Spleen (tissue), 7 donors: ENCODE results near the gene EIF4B.

Experiments used
- CTCF ChIP-seq, 11 experiments: fragments of 200-600 bp in 7 of 11; fragments of 450-650 bp in 4 of 11; sonication (generic) in 4 of 11; IDR thresholded peaks in 8 of 11; conservative IDR thresholded peaks in 3 of 11; 1 replicate in 7 of 11; 2 replicates in 4 of 11; pipeline versions ENCODE4 v1.4.0 to v1.8.0; 2016 to 2021; ENCODE audit warnings: antibody characterized with exemption in 11 of 11, inconsistent platforms in 4 of 11, mild to moderate bottlenecking in 1 of 11
- POLR2A ChIP-seq, 3 donors: fragments of 450-650 bp; IDR thresholded peaks; one replicate each; pipeline ENCODE4 v1.5.1; 2017; ENCODE audit warnings: antibody characterized with exemption in 3 of 3, mild to moderate bottlenecking in 1 of 3
- donor health status: DM: no; HTN: no; CAD: no; lungs with moderate emphysema.
- donor health status: DM: no; HTN: no; CAD: no.
- donor health status: DM: no; HTN: no; CAD: no.

GRCh38 chr12:53007343-53007742 lies 1.1 kb downstream of the EIF4B start:
- TF ChIP-seq CTCF (IDR thresholded peaks at IDR 0.05 in 8 of 11, conservative IDR thresholded peaks at IDR 0.05 in 3 of 11) = no peak
- TF ChIP-seq POLR2A (IDR thresholded peaks at IDR 0.05) = no peak
